Mesodermal cell (in vitro differentiated cells): Measurements from ENCODE around the gene TIMP2. TPM values are rescaled to one million over a fixed set of nuclear protein-coding genes. Genes with fewer than 3 reads are reported as not detected.
A peak's percentile ranks its signal among the peaks of the same experiment; 100 is the strongest.

Experiments used
- H3K27ac ChIP-seq: 2 replicates; pipeline ENCODE4 v1.7.0; 2013; ENCODE audit warnings: mild to moderate bottlenecking, low read depth, low read length, moderate library complexity; ENCODE audit not compliant: severe bottlenecking
- H3K36me3 ChIP-seq: 2 replicates; pipeline ENCODE4 v1.7.1; 2013; ENCODE audit warnings: mild to moderate bottlenecking, low read length, moderate library complexity; ENCODE audit not compliant: control insufficient read depth, insufficient read depth
- H3K4me1 ChIP-seq: one replicate; pipeline ENCODE4 v1.7.1; 2013; ENCODE audit warnings: mild to moderate bottlenecking, low read length; ENCODE audit not compliant: insufficient read depth, control insufficient read depth, poor library complexity, severe bottlenecking
- H3K4me3 ChIP-seq: 2 replicates; pipeline ENCODE4 v1.7.0; 2013; ENCODE audit warnings: low read length, control low read depth, mild to moderate bottlenecking; ENCODE audit not compliant: insufficient read depth, poor library complexity, severe bottlenecking; ENCODE audit errors: extremely low read depth
- H3K9me3 ChIP-seq: 2 replicates; pipeline ENCODE4 v1.7.1; 2013; ENCODE audit warnings: mild to moderate bottlenecking, low read length, moderate library complexity; ENCODE audit not compliant: control insufficient read depth
- WGBS, 2 experiments: methylation state at CpG; one replicate each; pipeline ENCODE4 v1.1.5; 2013; ENCODE audit warnings: missing lambda C conversion rate in 2 of 2; ENCODE audit not compliant: insufficient coverage in 2 of 2; 5-methylcytosine and 5-hydroxymethylcytosine counted together
- polyA plus RNA-seq, 2 experiments: library from polyadenylated mRNA; stranded (reverse); fragments of 50-300 nt; gene quantifications; one replicate each; pipeline ENCODE4 v1.2.3, GENCODE V29; 2013

TIMP2 gene, protein sequence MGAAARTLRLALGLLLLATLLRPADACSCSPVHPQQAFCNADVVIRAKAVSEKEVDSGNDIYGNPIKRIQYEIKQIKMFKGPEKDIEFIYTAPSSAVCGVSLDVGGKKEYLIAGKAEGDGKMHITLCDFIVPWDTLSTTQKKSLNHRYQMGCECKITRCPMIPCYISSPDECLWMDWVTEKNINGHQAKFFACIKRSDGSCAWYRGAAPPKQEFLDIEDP
- polyA plus RNA-seq (2013, experiment 1 of 2): 79.6 TPM
- polyA plus RNA-seq (2013, experiment 2 of 2): 74.1 TPM

DNA sequence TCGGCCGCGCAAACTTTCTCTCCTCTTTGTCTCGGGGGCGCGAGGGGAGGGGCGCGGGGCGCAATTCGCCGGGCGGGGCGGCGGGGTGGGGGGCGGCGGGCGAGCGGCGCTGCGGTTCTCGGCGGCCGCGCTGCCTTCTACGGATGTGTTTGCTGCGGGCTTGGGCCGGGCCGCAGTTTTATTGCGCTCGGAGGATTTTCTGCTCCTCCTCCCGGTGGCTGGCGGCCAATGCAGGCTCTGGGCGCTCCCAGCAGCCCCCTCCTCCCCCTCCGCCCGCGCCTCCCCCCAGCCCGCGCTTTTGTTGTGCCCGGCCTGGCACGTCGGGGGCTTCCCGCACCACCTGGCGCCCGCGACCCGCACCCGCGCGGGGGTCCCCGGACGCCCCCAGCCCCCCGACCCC lies at the start of gene TIMP2:
TSS of gene TIMP2 (minus strand) at position 154 of the 400 bp plus-strand sequence. CDS start 299 bp downstream, outside the sequence.
- WGBS, 2 experiments: 0% methylated on average over 17 to 32 of the region's 52 CpGs
- Histone ChIP-seq H3K27ac (peak within 1 kb of the TSS; percentile 41), H3K36me3 (peaks cover 6% of the 10 kb centered on the region), H3K9me3 (no peaks in the 10 kb centered on the region), H3K4me3 (peak within 1 kb of the TSS; percentile 60), H3K4me1 (peaks cover 23% of the 10 kb centered on the region)

- Histone ChIP-seq H3K9me3 (no peaks in the 10 kb centered on the region), H3K4me3 (no peak overlapping the region), H3K36me3 (no peaks in the 10 kb centered on the region), H3K4me1 (peaks cover 12% of the 10 kb centered on the region), H3K27ac (no peak overlapping the region)
- WGBS, 2 experiments: 96 to 100% methylated on average over 10 to 22 of the region's 23 CpGs
These were observed 48.8 kb upstream of the TIMP2 start for GRCh38 chr17:78973792-78974520.

- H3K4me3 ChIP-seq: no peak overlapping the region
- WGBS, 2 experiments: 77 to 79% methylated on average over 8 to 11 of the region's 11 CpGs
- H3K9me3 ChIP-seq: no peaks in the 10 kb centered on the region
- peaks cover 12% of the 10 kb centered on the region for H3K4me1 ChIP-seq
- H3K36me3 ChIP-seq: no peaks in the 10 kb centered on the region
- no peak overlapping the region for H3K27ac ChIP-seq
These were observed 48.0 kb upstream of the TIMP2 start for GRCh38 chr17:78973196-78973595.

GRCh38 chr17:78972507-78973105 lies 47.4 kb upstream of the TIMP2 start:
- no peaks in the 10 kb centered on the region for H3K36me3 ChIP-seq
- no peaks in the 10 kb centered on the region for H3K9me3 ChIP-seq
- H3K4me3 ChIP-seq: no peak overlapping the region
- 90% methylated on average over 11 to 12 of the region's 15 CpGs for WGBS, 2 experiments
- no peak overlapping the region for H3K27ac ChIP-seq
- H3K4me1 ChIP-seq: peaks cover 12% of the 10 kb centered on the region

GRCh38 chr17:78971756-78972506 lies 46.7 kb upstream of the TIMP2 start:
- WGBS, 2 experiments: 84 to 86% methylated on average over 22 of the region's 22 CpGs

GRCh38 chr17:78970834-78971755 lies 45.9 kb upstream of the TIMP2 start:
- 58 to 62% methylated on average over 29 to 32 of the region's 33 CpGs for WGBS, 2 experiments
- Histone ChIP-seq H3K27ac (no peak overlapping the region), H3K4me1 (peaks cover 12% of the 10 kb centered on the region), H3K9me3 (no peaks in the 10 kb centered on the region), H3K4me3 (no peak overlapping the region), H3K36me3 (no peaks in the 10 kb centered on the region)

More at GRCh38 chr17:78971756-78972506, 46.7 kb upstream of the TIMP2 start:
- Histone ChIP-seq H3K9me3 (no peaks in the 10 kb centered on the region), H3K36me3 (no peaks in the 10 kb centered on the region), H3K4me3 (no peak overlapping the region), H3K4me1 (peaks cover 12% of the 10 kb centered on the region), H3K27ac (no peak overlapping the region)

DNA sequence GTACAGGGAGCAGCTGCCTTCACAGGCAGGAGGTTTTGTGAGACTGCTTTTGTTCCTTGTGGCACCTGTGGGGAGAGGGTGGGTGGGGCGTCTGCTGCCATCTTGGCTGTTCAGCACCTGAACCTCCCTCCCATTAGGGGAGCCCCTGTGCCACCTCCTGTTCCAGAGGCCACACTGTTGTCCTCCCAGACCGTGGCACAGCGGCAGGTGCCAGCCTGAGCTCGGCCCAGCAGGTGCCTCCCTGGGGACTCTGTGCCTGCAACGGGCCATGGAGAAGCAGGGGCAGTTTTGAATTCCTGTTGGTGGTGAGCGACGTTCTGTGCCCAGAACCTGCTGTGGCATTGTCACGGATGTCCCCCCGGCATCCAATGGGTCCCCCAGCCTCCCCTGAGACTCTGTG lies 44.7 kb upstream of the TIMP2 start:
- Histone ChIP-seq H3K36me3 (no peaks in the 10 kb centered on the region), H3K4me1 (peaks cover 12% of the 10 kb centered on the region), H3K9me3 (no peaks in the 10 kb centered on the region), H3K4me3 (no peak overlapping the region), H3K27ac (no peak overlapping the region)
- WGBS, 2 experiments: 93 to 94% methylated on average over 6 to 8 of the region's 9 CpGs

DNA sequence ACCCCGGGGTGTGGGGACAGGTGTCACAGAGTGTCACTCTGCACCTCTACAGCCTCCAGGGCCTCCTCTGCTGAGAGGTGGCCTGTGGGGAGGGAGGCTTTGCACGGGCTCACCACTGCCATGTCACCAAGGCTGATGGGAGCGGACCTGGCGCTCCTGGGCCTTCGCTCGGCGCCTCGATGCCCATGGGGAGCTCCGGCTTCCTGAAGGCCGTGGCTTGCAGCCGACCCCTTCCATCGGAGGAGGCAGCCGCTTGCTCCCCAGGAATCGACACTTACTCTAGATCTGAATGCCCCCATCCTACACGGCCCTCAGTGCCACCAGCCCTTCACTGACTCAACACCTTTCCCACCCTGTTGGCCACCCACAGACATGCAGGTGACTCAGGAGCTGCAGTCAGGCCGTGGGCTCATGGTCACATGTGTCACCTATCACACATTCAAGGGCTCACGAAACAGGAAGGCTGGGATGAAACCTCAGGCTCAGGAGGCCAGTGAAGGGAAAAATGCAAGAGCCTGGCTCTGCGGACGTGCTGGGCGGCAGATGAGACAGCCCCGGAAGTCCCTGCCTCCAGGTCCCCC lies 42.7 kb upstream of the TIMP2 start:
- peaks cover 7% of the 10 kb centered on the region for H3K4me1 ChIP-seq
- H3K36me3 ChIP-seq: no peaks in the 10 kb centered on the region
- 93 to 95% methylated on average over 19 of the region's 21 CpGs for WGBS, 2 experiments
- no peak overlapping the region for H3K27ac ChIP-seq
- no peak overlapping the region for H3K4me3 ChIP-seq
- H3K9me3 ChIP-seq: no peaks in the 10 kb centered on the region

GRCh38 chr17:78966910-78967600 lies 41.9 kb upstream of the TIMP2 start:
- no peaks in the 10 kb centered on the region for H3K36me3 ChIP-seq
- H3K9me3 ChIP-seq: no peaks in the 10 kb centered on the region
- 84 to 90% methylated on average over 22 of the region's 23 CpGs for WGBS, 2 experiments
- H3K27ac ChIP-seq: no peak overlapping the region
- H3K4me1 ChIP-seq: peaks cover 7% of the 10 kb centered on the region
- no peak overlapping the region for H3K4me3 ChIP-seq
